HG03432 (cell line): ENCODE results near the gene COQ2.
"Not testable (repeated sequence)": the region's sequence is repeated elsewhere in the genome, so short reads cannot be mapped to it uniquely, and the experiment has no call there.

ENCODE experiments used
- ATAC-seq: cut with Tn5 transposase; IDR thresholded peaks from one replicate; pipeline ENCODE4 v1.9.1; 2021; ENCODE audit warnings: mild to moderate bottlenecking, moderate library complexity; ENCODE audit not compliant: unreplicated experiment

Gene COQ2, protein sequence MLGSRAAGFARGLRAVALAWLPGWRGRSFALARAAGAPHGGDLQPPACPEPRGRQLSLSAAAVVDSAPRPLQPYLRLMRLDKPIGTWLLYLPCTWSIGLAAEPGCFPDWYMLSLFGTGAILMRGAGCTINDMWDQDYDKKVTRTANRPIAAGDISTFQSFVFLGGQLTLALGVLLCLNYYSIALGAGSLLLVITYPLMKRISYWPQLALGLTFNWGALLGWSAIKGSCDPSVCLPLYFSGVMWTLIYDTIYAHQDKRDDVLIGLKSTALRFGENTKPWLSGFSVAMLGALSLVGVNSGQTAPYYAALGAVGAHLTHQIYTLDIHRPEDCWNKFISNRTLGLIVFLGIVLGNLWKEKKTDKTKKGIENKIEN

GRCh38 chr4:83284193-83285054, at the start of gene COQ2:
Gene COQ2, minus strand, starts transcription at chr4:83284798. Its CDS starts 34 bp downstream, at chr4:83284764.
- peak; percentile 90 for ATAC-seq

GRCh38 chr4:83331956-83332355, 47.4 kb upstream of the COQ2 start:
- ATAC-seq, result no peak

DNA sequence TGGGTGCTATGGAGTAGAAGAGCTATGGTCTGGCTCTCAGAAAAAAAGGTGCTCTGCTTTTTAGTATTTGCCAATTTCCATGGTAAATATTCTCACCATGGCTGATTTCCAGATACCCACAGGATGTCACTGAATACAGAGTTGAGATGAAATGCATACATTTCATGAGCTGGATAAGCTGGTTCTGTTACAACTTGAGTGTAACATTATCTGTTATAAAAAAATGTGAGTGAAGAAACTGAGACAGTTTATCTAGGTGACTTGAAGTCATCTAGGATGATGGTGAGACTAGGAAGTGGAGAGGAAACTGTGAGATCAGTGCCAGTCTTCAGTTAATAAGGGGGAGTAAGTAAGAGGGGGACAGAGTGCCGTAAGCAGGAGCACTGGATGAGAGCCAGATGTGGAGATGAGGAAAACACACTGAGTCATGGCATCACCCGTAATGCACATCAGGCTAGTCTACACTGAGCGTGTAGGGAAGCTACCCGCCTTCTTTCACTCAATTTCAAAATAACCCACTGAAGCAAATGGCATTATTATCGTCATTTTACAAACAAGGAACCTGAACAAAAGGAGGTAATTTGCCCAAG, 45.0 kb upstream of the COQ2 start:
- ATAC-seq, result no peak

DNA sequence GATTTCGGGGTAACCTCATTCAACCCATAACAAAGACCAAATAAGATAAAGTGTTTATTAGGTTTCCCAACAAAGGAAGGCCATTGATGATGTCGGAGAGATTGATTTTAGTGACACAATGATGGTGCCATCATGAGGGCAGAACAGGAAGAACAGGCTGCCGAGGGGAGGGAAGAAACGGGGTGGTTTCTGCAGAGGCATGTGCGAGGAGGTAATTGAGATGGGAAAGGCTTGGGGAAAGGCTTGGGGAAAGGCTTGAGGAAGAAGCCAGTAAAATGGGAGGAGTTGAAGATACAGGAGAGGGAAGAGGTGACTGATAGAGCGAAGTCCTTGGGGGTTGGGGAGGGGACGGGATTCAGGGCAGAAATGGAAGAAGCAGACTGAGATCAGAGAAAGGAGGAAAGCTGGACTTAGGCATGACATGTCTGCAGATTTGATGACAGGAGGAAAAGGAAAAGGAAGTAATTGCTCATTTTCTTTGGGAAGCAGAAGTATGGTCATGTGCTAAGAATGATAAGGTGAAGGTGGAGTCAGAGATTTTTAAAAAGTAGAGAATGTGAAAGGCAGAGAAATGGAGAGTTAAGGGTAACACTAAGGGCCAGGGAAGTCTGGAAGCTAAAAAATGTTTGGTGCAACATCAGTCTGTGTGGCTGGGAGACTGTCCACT, 44.1 kb upstream of the COQ2 start:
- no peak for ATAC-seq

DNA sequence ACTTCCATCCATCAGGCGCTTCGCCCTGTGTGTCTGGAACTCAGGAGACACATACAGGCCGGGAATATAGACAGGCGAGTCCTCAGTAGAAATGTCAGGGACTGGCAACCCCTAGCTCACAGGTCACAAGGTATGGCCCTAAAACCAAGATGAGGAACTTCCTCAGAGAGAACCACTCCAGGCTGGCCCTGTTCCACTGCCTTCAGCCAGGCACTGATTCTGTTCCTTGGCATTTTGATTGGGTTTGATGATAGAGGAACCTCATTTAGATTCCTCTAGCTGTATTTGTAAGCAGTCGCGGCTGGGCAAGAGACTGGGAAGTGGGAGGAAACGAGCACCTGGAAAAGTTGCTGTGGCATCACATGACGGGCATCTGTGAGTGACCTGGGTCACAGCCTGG, 41.9 kb upstream of the COQ2 start:
- no peak for ATAC-seq

DNA sequence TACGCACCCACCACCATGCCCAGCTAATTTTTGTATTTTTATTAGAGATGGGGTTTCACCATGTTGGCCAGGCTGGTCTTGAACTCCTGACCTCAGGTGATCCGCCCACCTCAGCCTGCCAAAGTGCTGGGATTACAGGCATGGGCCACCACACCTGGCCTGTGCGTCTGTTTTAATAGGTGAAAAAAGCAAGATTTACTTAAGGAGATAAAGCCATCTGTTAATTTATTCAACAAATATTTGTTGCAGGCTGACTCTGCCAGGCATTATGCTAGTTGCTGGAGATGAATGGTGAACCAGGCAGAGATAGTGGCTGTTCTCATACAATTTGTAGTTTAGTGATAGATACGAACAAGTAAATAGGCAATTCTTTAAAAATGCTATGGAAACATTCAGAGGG, 40.7 kb upstream of the COQ2 start:
- not testable (repeated sequence) for ATAC-seq

- no peak for ATAC-seq
Observed at GRCh38 chr4:83323136-83323535, 38.5 kb upstream of the COQ2 start.

DNA sequence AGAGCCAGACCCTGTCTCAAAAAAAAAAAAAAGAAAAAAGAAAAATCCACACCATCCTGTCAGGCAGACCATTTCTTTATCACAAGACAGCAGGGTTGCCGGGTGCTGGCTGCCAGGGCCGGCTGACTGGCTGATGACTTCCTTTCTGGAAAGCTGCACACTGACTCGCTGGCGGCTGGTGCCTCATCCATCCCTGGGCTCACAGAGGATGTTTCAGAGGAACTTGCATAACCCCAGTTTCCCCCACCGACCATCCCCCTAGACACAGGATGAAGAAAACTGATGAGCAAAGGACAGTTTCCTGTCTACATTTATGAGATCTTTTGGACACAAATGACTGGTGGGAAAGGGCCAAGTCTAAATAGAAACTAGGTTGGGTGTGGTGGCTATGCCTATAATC, 36.0 kb upstream of the COQ2 start:
- ATAC-seq, result no peak

GRCh38 chr4:83318666-83319065, 34.1 kb upstream of the COQ2 start:
- ATAC-seq, result no peak

DNA sequence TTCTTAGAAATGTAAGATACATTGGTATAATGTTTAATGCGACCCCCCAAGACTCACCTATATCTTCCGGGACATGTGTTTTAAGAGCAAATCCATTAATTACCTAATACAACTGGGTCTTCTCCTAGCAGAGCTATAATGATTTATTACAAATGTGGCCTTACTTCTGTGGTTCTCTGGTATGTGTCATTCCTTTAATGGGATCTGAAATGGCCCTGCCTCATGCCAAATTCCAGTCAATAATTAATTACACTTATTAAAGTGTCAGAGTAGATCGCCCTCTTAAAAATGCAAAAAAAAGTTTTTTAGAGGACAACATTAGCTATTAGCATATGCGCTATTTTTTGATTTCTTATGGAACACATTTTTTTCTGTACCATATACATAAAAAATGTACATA, 33.1 kb upstream of the COQ2 start:
- no peak for ATAC-seq

DNA sequence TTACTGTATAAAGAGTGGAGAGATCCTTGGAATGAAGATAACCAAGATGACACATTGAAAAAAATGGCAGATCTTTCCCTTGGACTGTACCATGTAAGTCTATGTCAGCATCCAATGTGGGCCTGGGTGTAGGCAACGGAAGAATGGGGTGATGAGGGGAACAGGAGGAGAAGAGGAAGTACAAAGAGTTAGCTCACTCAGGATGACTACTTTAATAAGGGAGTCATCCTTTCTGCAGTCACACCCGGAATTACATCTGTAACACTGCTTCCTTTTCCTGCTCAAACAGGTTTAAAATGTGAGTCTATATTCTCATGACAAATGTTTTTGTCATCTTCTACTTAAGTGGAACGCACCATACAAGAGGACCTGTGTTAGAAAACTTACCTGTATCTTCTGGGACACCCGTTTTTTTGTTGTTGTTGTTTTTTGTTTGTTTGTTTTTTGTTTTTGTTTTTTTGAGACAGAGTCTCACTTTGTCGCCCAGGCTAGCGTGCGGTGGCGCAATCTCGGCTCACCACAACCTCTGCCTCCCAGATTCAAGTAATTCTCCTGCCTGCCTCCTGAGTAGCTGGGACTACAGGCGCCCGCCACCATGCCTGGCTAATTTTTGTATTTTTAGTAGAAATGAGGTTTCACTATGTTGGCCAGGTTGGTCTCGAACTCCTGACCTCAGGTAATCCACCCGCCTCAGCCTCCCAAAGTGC, 32.0 kb upstream of the COQ2 start:
- ATAC-seq, result no peak

GRCh38 chr4:83315341-83315870, 30.8 kb upstream of the COQ2 start:
- ATAC-seq, result no peak

- no peak for ATAC-seq
Observed at GRCh38 chr4:83308672-83309071, 24.1 kb upstream of the COQ2 start.

DNA sequence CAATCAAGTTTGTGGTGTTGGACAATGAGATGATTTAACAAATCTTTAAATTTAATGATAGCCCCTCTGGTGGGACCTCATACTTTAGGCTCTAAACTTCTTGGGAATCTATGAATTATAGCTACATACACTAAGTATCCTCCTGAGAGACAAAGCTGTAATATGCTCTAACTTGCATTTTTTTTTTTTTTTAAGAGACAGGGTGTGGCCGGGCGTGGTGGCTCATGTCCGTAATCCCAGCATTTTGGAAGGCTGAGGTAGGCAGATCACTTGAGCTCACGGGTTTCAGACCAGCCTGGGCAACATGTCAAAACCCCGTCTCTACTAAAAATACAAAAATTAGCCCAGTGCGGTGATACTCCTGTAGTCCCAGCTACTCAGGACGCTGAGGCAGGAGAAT, 23.3 kb upstream of the COQ2 start:
- no peak for ATAC-seq

GRCh38 chr4:83305187-83305586, 20.6 kb upstream of the COQ2 start:
- ATAC-seq, result no peak

GRCh38 chr4:83297548-83298260, 13.1 kb upstream of the COQ2 start:
- no peak for ATAC-seq

DNA sequence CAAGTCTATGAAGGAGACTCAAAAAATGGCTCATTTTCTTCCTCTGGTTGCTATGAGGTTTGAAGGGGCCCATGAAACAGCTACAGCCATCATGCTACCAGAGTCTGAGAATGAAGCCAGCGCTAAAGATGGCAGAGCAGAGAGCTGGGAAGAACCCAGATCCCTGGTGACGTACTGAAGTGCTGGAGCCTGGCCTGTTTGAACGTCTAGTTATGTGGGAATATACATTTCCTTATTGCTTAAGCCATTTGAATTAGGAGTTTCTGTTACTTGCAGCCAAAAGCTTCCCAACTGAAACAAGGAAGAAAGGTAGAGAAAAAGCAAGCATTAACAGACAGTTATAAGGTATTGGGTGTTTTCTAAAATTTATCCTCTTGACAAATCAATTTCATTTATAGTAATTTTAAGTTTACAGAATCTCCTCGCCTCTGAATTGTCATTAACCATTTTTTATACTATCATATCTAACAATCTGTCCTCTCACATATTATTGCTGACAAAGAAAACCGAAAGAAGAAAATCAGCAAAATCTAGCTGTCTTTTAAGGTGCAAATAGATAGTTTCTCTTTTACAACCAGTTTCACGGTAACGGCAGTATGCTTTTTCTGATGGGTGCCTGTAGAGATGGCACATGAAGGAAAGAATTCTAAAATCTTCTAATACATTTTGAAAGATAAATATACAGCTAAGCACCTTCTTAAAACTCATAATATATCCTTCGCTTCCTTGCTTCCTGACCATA, 8.9 kb upstream of the COQ2 start:
- ATAC-seq, result no peak

DNA sequence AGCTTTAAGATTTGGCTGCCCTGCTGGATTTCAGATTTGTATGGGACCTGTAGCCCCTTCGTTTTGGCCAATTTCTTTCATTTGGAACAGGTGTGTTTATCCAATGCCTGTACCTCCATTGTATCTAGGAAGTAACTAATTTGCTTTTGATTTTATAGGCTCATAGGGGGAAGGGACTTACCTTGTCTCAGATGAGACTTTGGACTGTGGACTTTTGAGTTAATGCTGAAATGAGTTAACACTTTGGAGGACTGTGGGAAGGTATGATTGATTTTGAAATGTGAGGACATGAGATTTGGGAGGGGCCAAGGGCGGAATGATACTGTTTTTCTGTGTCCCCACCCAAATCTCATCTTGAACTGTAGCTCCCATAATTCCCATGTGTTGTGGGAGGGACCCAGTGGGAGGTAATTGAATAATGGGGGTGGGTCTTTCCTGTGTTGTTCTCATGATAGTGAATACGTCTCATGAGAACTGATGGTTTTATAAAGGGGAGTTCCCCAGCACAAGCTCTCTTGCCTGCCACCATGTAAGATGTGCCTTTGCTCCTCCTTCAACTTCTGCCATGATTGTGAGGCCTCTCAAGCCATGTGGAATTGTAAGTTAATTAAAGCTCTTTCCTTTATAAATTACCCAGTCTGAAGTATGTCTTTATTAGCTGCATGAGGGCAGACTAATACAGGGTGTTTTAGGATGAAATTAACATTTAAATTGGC, 5.6 kb upstream of the COQ2 start:
- not testable (repeated sequence) for ATAC-seq
